Sciatic nerve (tissue), 1 donor: ENCODE measurements around the gene BCO1. TPM values are rescaled to one million over a fixed set of nuclear protein-coding genes. Genes with fewer than 3 reads are reported as not detected.

Source experiments
- total RNA-seq: library from RNA; stranded (reverse); fragmentation: NEBNext Ultra II Directional; extraction: Animal tissue kit (Norgen Biotek cat#: 25700); gene quantifications from one replicate; pipeline ENCODE4 v1.2.1, GENCODE V29; 2021
- donor health status: DM: no; HTN: no; CAD: no.

Gene BCO1
- total RNA-seq, 1 donor from 2014 or later, result not detected

Other genes starting within 250 kb of the BCO1 start
- 39.1 TPM for gene CMC2, start 231.8 kb upstream of the BCO1 start, total RNA-seq
- gene CENPN, start 231.5 kb upstream of the BCO1 start, total RNA-seq, result 3.9 TPM
- gene ATMIN, start 202.8 kb upstream of the BCO1 start, total RNA-seq, result 27.9 TPM
- gene C16orf46, start 161.5 kb upstream of the BCO1 start, total RNA-seq, result 2.3 TPM
- 27.8 TPM for gene GCSH, start 142.3 kb upstream of the BCO1 start, total RNA-seq
- 16.4 TPM for gene GAN, start 76.3 kb downstream of the BCO1 start, total RNA-seq
- gene CMIP, start 206.1 kb downstream of the BCO1 start, total RNA-seq, result 72.7 TPM